ENCODE measurements around the gene PPM1L. TPM values are rescaled to one million over a fixed set of nuclear protein-coding genes. Genes with fewer than 3 reads are reported as not detected.

Gene PPM1L
- total and polyA plus RNA-seq, 2 donors (not counting 1 experiment from before 2014, with no cell fraction given): 0.33 to 2.5 TPM

- Histone ChIP-seq H3K27me3 (ENCODE audit: control insufficient read depth, insufficient read depth, low read length) (no peaks in the 10 kb centered on the region), H3K36me3 (ENCODE audit: control insufficient read depth, insufficient read depth, low read length) (no peaks in the 10 kb centered on the region), H3K4me1 (ENCODE audit: control insufficient read depth, extremely low read depth, insufficient read depth, low read length) (no peaks in the 10 kb centered on the region), H3K9me3 (ENCODE audit: control insufficient read depth, insufficient read depth, low read depth, low read length) (no peaks in the 10 kb centered on the region), H4K20me1 (ENCODE audit: control insufficient read depth, extremely low read depth, insufficient read depth, low read length) (no peaks in the 10 kb centered on the region), H3K79me2 (ENCODE audit: control insufficient read depth, insufficient read depth, low read length) (no peaks in the 10 kb centered on the region), H3K4me2 (ENCODE audit: extremely low read depth, insufficient read depth, low read length) (no peak overlapping the region), H3K9ac (ENCODE audit: insufficient read depth, low read length) (no peak overlapping the region), H2AFZ (ENCODE audit: low read length) (no peak overlapping the region), H3K27ac (ENCODE audit: insufficient read depth, low read length) (no peak overlapping the region), H3K4me3 (replicated peaks in 1 of 4; ENCODE audit: control extremely low read depth in 1 of 4, insufficient read depth in 1 of 4, low read depth in 3 of 4, low read length in 4 of 4) (no peak overlapping the region)
- no peak for DNase-seq (ENCODE audit: low read depth in 2 of 2)
- TF ChIP-seq EZH2 (IDR thresholded peaks at IDR 0.05; ENCODE audit: low read length, missing control alignments) (no peak), CTCF (conservative IDR thresholded peaks at IDR 0.05 in 1 of 2, IDR thresholded peaks at IDR 0.05 in 1 of 2; ENCODE audit: low read depth in 1 of 2, low read length in 2 of 2) (no peak)
These were observed 295.8 kb downstream of the PPM1L start for GRCh38 chr3:161051856-161052255.

GRCh38 chr3:161054860-161055604 lies 299.0 kb downstream of the PPM1L start:
- Histone ChIP-seq H4K20me1 (ENCODE audit: control insufficient read depth, extremely low read depth, insufficient read depth, low read length) (no peaks in the 10 kb centered on the region), H3K4me2 (ENCODE audit: extremely low read depth, insufficient read depth, low read length) (no peak overlapping the region), H3K4me3 (replicated peaks in 1 of 4; ENCODE audit: control extremely low read depth in 1 of 4, insufficient read depth in 1 of 4, low read depth in 3 of 4, low read length in 4 of 4) (no peak overlapping the region), H3K79me2 (ENCODE audit: control insufficient read depth, insufficient read depth, low read length) (no peaks in the 10 kb centered on the region), H3K9ac (ENCODE audit: insufficient read depth, low read length) (no peak overlapping the region), H3K27me3 (ENCODE audit: control insufficient read depth, insufficient read depth, low read length) (no peaks in the 10 kb centered on the region), H3K4me1 (ENCODE audit: control insufficient read depth, extremely low read depth, insufficient read depth, low read length) (no peaks in the 10 kb centered on the region), H3K27ac (ENCODE audit: insufficient read depth, low read length) (no peak overlapping the region), H2AFZ (ENCODE audit: low read length) (no peak overlapping the region), H3K36me3 (ENCODE audit: control insufficient read depth, insufficient read depth, low read length) (no peaks in the 10 kb centered on the region), H3K9me3 (ENCODE audit: control insufficient read depth, insufficient read depth, low read depth, low read length) (no peaks in the 10 kb centered on the region)
- TF ChIP-seq EZH2 (IDR thresholded peaks at IDR 0.05; ENCODE audit: low read length, missing control alignments) (no peak), CTCF (conservative IDR thresholded peaks at IDR 0.05 in 1 of 2, IDR thresholded peaks at IDR 0.05 in 1 of 2; ENCODE audit: low read depth in 1 of 2, low read length in 2 of 2) (no peak)
- DNase-seq (ENCODE audit: low read depth in 2 of 2): no peak

GRCh38 chr3:161064413-161064812 lies 308.4 kb downstream of the PPM1L start:
- H3K4me3 ChIP-seq (replicated peaks in 1 of 4; ENCODE audit: control extremely low read depth in 1 of 4, insufficient read depth in 1 of 4, low read depth in 3 of 4, low read length in 4 of 4): no peak overlapping the region
- H3K27me3 ChIP-seq (ENCODE audit: control insufficient read depth, insufficient read depth, low read length): no peaks in the 10 kb centered on the region
- DNase-seq (ENCODE audit: low read depth in 2 of 2): no peak
- H2AFZ ChIP-seq (ENCODE audit: low read length): no peak overlapping the region
- H3K79me2 ChIP-seq (ENCODE audit: control insufficient read depth, insufficient read depth, low read length): no peaks in the 10 kb centered on the region
- H3K36me3 ChIP-seq (ENCODE audit: control insufficient read depth, insufficient read depth, low read length): no peaks in the 10 kb centered on the region
- H3K4me2 ChIP-seq (ENCODE audit: extremely low read depth, insufficient read depth, low read length): no peak overlapping the region
- TF ChIP-seq EZH2 (IDR thresholded peaks at IDR 0.05; ENCODE audit: low read length, missing control alignments): no peak
- H4K20me1 ChIP-seq (ENCODE audit: control insufficient read depth, extremely low read depth, insufficient read depth, low read length): no peaks in the 10 kb centered on the region
- no peaks in the 10 kb centered on the region for H3K4me1 ChIP-seq (ENCODE audit: control insufficient read depth, extremely low read depth, insufficient read depth, low read length)
- no peak overlapping the region for H3K9ac ChIP-seq (ENCODE audit: insufficient read depth, low read length)
- H3K27ac ChIP-seq (ENCODE audit: insufficient read depth, low read length): no peak overlapping the region
- no peaks in the 10 kb centered on the region for H3K9me3 ChIP-seq (ENCODE audit: control insufficient read depth, insufficient read depth, low read depth, low read length)
